HFFc6 (cell line): ENCODE measurements around the gene ITGA6. TPM values are rescaled to one million over a fixed set of nuclear protein-coding genes. Genes with fewer than 3 reads are reported as not detected.

Source experiments
- DNase-seq: peaks from one replicate; pipeline ENCODE4 v3.0.0-alpha.2; 2018
- H3K27ac Mint-ChIP-seq: 2 replicates; pipeline ENCODE4 v1.8.0; 2020; ENCODE audit warnings: mild to moderate bottlenecking, mixed read lengths
- H3K27me3 Mint-ChIP-seq: 2 replicates; pipeline ENCODE4 v1.8.0; 2021; ENCODE audit warnings: mild to moderate bottlenecking, moderate library complexity, mixed read lengths; ENCODE audit not compliant: insufficient read depth
- H3K36me3 Mint-ChIP-seq: 2 replicates; pipeline ENCODE4 v1.8.0; 2021; ENCODE audit warnings: low read depth, mixed read lengths
- H3K4me1 Mint-ChIP-seq: 2 replicates; pipeline ENCODE4 v1.8.0; 2020; ENCODE audit warnings: low read depth, mixed read lengths
- H3K4me3 Mint-ChIP-seq: 2 replicates; pipeline ENCODE4 v1.8.0; 2020; ENCODE audit warnings: mild to moderate bottlenecking, moderate library complexity, mixed read lengths
- H3K9me3 Mint-ChIP-seq: 2 replicates; pipeline ENCODE4 v1.8.0; 2020; ENCODE audit warnings: mild to moderate bottlenecking, mixed read lengths
- total RNA-seq, 6 experiments: library from RNA; stranded (reverse); fragmentation: NEBNext Ultra II Directional; extraction: Animal tissue kit (Norgen Biotek cat#: 25700); gene quantifications; 2 replicates in 1 of 6; 3 replicates in 5 of 6; pipeline ENCODE4 v1.2.3, GENCODE V29; 2021
- TF ChIP-seq, protein P1 (sequence below): fragments of 200-600 bp; sonication (generic); IDR thresholded peaks from 2 replicates; pipeline ENCODE4 v1.5.0; 2021; ENCODE audit warnings: antibody characterized with exemption, mild to moderate bottlenecking

The ITGA6 gene
- total RNA-seq, 6 experiments from 2014 or later = 143 to 270 (median 148) TPM

DNA sequence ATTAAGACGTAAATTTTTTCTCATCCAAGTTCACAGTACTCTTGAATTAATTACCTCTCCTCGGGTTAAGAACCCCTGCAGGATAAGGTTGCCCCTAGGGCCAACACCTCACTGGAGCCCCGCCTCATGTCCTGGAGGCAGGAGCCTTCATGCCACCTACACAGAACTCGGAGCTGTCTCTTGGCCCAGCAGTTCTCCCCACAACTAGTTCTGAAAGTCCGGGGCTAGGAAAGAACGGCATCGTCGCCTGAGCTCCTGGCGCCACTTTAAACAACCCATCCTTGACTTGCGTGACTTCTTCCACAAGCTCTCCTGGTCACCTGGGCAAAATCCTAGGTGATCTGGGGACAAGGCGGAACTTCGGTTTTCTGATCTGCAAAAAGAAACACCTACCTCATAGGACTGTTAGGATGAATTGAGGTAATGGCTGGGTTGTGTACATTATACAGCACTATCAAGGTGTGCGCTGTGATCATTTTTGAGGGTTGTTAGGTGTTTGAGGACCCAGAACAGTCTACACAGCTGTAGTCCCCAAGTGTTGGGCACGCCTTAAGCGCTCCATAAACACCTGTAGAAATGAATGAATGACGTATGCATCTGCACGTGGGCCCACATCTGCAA is 641 bp upstream of the ITGA6 start:
- peak overlapping the region; percentile 89 for H3K4me3 Mint-ChIP-seq
- H3K9me3 Mint-ChIP-seq = no peaks in the 10 kb centered on the region
- no peak for DNase-seq
- no peaks in the 10 kb centered on the region for H3K36me3 Mint-ChIP-seq
- peaks cover 37% of the 10 kb centered on the region for H3K4me1 Mint-ChIP-seq
- H3K27ac Mint-ChIP-seq = 0 out of 2 replicates have a peak overlapping the region, but pooled peaks have one; percentile 25
- H3K27me3 Mint-ChIP-seq = no peaks in the 10 kb centered on the region; the same call in 1 of the 2 replicates
- TF ChIP-seq, protein P1, sequence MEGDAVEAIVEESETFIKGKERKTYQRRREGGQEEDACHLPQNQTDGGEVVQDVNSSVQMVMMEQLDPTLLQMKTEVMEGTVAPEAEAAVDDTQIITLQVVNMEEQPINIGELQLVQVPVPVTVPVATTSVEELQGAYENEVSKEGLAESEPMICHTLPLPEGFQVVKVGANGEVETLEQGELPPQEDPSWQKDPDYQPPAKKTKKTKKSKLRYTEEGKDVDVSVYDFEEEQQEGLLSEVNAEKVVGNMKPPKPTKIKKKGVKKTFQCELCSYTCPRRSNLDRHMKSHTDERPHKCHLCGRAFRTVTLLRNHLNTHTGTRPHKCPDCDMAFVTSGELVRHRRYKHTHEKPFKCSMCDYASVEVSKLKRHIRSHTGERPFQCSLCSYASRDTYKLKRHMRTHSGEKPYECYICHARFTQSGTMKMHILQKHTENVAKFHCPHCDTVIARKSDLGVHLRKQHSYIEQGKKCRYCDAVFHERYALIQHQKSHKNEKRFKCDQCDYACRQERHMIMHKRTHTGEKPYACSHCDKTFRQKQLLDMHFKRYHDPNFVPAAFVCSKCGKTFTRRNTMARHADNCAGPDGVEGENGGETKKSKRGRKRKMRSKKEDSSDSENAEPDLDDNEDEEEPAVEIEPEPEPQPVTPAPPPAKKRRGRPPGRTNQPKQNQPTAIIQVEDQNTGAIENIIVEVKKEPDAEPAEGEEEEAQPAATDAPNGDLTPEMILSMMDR = no peak

DNA sequence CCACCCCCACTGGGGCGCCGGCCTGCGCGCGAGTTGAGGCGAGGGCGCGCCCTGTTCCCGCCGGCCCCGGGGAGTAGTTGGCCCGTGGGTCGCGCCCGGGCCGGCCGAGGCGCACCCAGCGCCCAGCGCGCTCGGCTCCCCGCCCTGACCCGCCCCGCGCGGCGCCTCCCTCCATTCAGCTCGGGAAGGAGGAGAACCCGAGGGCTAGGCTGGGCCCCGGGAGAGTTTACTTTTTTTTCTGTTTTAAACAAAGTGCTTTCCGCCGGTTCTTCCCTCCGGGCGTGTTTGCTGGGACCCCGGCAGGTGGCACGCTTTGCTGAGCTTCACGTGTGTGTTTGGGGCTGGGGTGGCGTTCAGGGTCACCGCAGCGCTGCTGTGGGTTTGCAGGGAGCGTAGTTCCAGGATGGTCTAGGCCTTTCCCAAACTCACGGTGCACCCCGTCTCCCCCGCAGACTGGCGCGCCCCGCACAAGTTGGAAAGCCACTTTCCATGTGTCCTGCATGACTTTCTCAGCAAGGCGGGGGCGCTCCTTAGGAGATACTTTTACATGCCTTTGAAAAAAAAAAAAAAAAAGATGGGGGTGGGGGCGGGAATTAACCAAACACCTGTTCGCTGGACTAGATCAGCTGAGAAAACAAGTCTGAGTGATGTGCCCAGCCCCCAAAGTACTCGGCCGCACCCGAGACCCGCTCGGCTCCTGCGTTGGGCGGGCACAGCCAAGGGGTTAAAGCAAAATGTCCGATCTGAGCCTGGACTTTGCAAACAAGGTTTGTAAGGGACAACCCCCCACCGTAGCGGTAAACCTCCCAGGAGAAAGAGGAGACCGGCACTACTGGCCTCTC is 825 bp downstream of the ITGA6 start:
- H3K36me3 Mint-ChIP-seq = no peaks in the 10 kb centered on the region
- peak overlapping the region; percentile 89 for H3K4me3 Mint-ChIP-seq
- H3K9me3 Mint-ChIP-seq = no peaks in the 10 kb centered on the region
- peak overlapping the region; percentile 65 for H3K27ac Mint-ChIP-seq
- peaks cover 50% of the 10 kb centered on the region for H3K4me1 Mint-ChIP-seq
- H3K27me3 Mint-ChIP-seq = no peaks in the 10 kb centered on the region; the same call in 1 of the 2 replicates
- no peak for DNase-seq
- TF ChIP-seq, protein P1 = no peak

DNA sequence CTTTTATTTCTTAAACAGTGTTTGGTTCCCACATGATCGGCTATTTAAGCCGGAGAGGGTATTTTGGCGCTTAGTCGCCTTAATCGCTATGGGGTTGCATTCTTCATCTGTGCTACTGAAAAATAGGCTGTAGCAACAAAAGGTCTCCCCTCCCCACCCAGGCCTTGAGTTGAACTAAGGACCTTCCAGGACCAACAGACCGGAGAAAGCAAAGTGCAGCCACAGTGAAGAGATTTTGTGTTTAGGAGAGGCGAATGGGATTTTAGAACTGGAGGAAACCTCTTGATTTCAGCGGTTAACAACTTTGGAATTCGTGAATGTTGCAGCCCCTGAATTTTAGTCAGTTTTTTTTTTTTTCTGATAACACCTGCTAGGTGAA is 1.4 kb downstream of the ITGA6 start:
- Mint-ChIP-seq H3K36me3 (peaks cover 3% of the 10 kb centered on the region; the same call in 1 of the 2 replicates), H3K9me3 (no peaks in the 10 kb centered on the region), H3K4me3 (peak overlapping the region; percentile 89), H3K27ac (peak overlapping the region; percentile 8; the same call in 1 of the 2 replicates), H3K27me3 (no peaks in the 10 kb centered on the region; the same call in 1 of the 2 replicates), H3K4me1 (peaks cover 50% of the 10 kb centered on the region)
- no peak for DNase-seq
- TF ChIP-seq, protein P1 = no peak

DNA sequence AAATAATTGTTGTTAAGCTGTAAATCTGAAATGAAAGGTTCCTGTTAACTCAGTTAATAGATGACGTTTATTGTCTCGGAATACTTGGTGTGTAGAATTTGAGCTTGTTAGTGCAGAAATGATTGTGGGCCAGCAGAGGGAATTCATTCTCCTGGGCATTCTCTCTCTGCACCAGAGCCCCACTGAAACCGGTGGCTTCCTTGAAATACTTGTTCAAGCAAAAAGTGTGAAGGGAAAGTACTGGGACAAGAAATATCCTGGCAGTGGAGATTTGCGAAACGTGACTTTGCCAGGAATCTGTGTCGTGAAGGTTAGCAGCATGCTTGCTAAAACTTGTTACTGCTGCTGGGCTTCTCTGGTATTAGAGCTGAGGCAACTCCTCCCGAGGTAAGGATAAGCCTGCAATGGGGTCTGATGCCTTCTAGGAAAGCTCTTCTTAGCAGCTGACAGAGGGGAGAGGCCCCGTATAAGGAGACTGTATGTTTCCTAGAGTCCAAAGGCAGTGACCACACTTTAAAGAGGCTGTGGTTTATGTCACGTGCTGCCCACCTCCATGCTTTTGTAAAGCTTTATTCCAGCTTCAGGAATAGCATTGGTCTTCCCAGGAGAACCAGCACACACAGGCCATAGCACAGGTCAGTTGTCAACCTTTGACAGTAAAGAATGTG is 2.0 kb downstream of the ITGA6 start:
- H3K4me3 Mint-ChIP-seq = peak overlapping the region; percentile 89
- peak; percentile 33 for DNase-seq
- TF ChIP-seq, protein P1 = no peak; the same call in 1 of the 2 replicates
- peak overlapping the region; percentile 14; the same call in 1 of the 2 replicates for H3K27ac Mint-ChIP-seq
- peaks cover 50% of the 10 kb centered on the region for H3K4me1 Mint-ChIP-seq
- peaks cover 5% of the 10 kb centered on the region; the same call in 1 of the 2 replicates for H3K36me3 Mint-ChIP-seq
- no peaks in the 10 kb centered on the region; the same call in 1 of the 2 replicates for H3K27me3 Mint-ChIP-seq
- H3K9me3 Mint-ChIP-seq = no peaks in the 10 kb centered on the region

DNA sequence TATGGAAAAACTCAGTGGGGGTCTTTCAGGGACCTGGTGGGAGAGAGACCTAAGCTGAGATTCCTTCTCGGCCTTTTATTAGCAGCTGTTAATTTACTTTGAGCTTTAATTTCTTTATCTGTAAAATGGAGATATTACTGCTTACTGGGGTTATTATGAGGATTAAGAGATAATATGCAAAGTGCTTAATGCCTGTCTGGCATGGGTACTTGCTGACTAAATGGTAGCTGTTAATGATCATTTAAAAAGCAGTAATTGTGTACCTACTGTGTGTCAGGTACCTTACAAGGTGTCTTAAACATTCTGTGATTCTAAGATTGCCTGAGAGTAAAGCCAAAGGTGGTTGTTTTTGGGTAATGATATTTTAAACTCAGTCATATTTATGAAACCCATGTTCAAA is 2.6 kb downstream of the ITGA6 start:
- TF ChIP-seq, protein P1 = no peak
- H3K36me3 Mint-ChIP-seq = peaks cover 5% of the 10 kb centered on the region; the same call in 1 of the 2 replicates
- peak overlapping the region; percentile 89 for H3K4me3 Mint-ChIP-seq
- no peak for DNase-seq
- H3K9me3 Mint-ChIP-seq = no peaks in the 10 kb centered on the region
- H3K4me1 Mint-ChIP-seq = peaks cover 50% of the 10 kb centered on the region
- no peak overlapping the region for H3K27ac Mint-ChIP-seq
- no peaks in the 10 kb centered on the region; the same call in none of the 2 replicates for H3K27me3 Mint-ChIP-seq
